C4-2B (cell line): Measurements from ENCODE around the gene CTDP1.

Source experiments
- H3K27ac ChIP-seq: fragments of 450-650 bp; 2 replicates; pipeline ENCODE4 v1.5.1; 2017
- ZFX ChIP-seq: fragments of 450-650 bp; IDR thresholded peaks from 2 replicates; pipeline ENCODE4 v1.6.1; 2017
- TF ChIP-seq, protein P1 (sequence below): fragments of 450-650 bp; conservative IDR thresholded peaks from 2 replicates; pipeline ENCODE4 v1.5.1; 2017; ENCODE audit warnings: mild to moderate bottlenecking

The CTDP1 gene

DNA sequence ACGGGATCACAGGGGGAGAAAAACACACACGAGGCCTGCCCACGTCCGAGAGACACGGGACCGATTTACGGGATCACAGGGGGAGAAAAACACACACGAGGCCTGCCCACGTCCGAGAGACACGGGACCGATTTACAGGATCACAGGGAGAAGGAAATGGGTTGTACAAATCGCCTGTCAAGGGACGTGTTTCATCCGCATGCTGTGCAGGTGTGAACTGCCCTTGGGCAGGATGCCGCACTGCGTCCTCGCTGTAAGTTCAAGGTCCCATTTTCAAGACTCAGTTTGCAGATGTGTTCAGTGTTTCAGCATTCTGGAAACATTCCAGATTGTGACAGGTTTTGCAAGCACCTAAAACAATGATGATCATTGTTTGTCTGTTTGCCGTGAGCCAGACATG is 115.8 kb downstream of the CTDP1 start:
- no peak overlapping the region for H3K27ac ChIP-seq
- TF ChIP-seq, protein P1, sequence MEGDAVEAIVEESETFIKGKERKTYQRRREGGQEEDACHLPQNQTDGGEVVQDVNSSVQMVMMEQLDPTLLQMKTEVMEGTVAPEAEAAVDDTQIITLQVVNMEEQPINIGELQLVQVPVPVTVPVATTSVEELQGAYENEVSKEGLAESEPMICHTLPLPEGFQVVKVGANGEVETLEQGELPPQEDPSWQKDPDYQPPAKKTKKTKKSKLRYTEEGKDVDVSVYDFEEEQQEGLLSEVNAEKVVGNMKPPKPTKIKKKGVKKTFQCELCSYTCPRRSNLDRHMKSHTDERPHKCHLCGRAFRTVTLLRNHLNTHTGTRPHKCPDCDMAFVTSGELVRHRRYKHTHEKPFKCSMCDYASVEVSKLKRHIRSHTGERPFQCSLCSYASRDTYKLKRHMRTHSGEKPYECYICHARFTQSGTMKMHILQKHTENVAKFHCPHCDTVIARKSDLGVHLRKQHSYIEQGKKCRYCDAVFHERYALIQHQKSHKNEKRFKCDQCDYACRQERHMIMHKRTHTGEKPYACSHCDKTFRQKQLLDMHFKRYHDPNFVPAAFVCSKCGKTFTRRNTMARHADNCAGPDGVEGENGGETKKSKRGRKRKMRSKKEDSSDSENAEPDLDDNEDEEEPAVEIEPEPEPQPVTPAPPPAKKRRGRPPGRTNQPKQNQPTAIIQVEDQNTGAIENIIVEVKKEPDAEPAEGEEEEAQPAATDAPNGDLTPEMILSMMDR = no peak
- no peak for TF ChIP-seq ZFX

DNA sequence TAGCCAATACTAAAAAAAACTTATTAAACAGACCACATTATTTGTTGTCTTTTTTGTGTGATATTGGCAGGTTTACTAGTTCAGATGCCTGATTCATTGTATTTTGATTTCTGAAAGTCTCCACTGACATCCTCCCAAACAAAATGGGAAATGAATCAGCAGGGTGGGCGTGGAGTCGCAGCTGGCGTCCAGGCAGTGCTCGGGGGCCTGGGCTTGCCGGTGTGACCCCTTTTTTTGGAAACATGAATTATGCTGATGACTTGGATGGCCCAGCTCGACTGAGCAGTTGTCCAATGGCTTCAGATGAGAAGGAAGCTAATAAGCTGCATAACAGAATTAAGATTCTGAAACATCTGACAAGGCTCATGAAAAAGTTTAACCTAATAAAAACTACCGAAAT is 116.4 kb downstream of the CTDP1 start:
- TF ChIP-seq, protein P1 = no peak
- TF ChIP-seq ZFX = no peak
- no peak overlapping the region for H3K27ac ChIP-seq

DNA sequence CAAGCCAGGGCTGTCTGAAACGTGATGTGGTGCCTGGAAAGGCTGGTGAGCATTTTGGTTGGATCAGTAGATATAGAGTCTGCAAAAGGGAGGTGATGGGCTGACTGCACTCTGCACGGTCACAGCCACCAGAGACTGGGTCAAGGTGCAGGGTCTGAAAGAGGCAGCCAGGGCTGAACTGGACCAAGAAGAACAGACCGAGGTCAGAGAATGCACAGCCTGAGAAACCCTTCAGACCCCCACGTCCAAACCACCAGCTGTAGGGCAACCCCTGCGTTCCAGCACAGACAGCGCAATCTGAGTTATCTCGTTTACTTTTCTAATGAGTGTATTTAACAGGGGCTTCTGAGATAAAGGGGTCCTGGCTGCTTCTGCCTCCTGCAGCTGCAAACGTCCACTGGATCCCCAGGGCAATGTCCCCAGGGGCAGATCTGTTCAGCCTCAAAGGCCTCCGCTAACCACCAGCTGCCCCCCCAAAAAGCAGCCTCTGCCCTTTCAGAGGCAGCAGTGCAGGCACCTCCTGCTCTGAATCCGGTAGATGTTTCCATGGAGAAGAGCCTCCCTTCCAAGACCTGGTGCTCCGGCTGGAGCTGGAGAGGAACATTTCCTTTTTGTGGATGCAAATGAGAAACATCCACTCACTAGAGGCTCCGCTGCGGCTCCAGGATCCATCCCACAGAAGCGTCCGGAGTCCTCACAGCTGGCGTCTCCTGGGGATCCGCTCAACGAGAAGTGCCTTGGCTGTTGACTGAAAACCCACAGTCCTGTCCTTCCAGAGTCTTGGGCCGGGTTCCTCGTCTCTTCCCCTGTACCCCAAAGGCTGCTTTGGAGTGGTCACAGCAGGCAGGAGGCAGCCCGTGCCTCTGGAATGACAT is 117.2 kb downstream of the CTDP1 start:
- TF ChIP-seq, protein P1 = no peak
- no peak for TF ChIP-seq ZFX
- H3K27ac ChIP-seq = no peak overlapping the region

DNA sequence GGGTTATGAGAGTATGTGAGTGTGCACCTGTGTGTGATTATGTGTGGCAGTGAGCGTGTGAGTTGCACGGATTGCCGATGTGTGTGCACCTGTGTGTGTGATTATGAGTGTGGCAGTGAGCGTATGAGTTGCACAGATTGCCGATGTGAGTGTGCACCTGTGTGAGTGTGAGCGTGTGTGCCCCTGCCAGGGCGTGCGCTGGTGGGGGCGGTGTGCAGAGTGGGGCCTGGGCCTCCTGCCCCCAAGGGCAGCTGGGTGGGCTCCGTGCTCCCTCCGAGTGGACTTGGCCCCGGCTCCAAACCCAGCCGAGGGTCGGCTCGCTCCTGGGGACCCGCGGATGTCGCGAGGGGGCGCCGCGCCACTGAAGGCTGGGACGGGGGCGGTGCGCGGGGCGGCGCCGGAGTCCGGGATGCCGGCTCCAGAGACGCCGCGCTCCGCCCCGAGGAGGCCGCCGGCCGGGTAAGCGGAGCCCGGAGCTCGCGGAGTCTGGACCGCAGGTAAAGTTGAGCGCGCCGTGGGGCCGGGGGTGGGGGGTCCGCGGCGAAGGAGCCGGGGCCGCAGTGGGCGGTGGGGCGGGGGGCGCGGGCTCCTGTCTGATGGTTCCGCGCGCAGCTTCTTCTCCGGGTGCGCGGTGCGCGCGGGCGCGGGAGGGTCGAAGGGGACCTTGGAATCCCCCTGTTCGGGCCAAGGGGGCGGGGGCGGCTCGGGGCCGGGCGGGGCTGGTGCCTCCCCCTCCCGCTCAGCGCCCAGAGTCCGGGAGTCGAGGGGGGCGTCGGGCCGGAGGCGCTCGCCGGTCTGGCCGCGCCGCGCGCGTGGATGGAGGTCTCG is 118.1 kb downstream of the CTDP1 start, which contains the start of gene KCNG2:
TSS of gene KCNG2 (plus strand) at position 421 of the 828 bp plus-strand sequence. CDS start 65,730 bp downstream, outside the sequence.
- TF ChIP-seq, protein P1 = no peak
- TF ChIP-seq ZFX = no peak
- no peak within 1 kb of the TSS for H3K27ac ChIP-seq

DNA sequence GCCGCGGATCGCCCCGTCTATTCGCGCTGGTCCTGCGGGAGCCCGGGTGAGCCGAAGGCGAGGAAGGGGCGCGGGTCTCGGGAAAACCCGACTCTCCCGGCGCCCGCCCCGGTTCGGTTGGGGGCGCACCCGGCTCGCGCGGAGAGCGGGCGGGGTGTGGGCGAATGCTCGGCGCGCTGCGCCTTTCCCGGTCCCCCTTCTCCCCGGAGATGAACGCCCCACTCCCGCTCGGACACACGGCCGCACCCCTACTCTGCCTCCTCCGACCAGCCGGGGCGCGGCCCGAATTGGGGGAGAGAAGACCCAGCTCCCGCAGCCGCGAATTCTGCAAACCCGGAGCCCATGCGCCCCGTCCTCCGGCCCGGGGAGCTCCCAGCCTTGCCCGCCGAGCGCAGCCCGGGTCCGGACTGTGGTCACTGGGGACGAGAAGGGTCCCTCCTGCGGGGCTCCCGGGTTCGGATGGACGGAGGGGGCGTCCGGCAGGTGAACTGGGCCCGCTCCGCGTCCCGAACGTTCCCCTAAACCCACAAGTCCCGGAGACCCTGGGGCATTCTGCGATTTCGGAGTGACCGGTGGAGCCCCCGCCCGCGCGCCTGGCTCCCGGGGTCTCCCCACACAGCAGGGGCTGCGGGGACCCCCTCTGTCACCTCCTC is 118.9 kb downstream of the CTDP1 start:
- TF ChIP-seq, protein P1 = no peak
- no peak for TF ChIP-seq ZFX

GRCh38 chr18:79798999-79799370 is 119.4 kb downstream of the CTDP1 start:
- TF ChIP-seq ZFX = no peak
- TF ChIP-seq, protein P1 = no peak
- no peak overlapping the region for H3K27ac ChIP-seq

More for the DNA sequence above, 118.9 kb downstream of the CTDP1 start:
- no peak overlapping the region for H3K27ac ChIP-seq
